K562 (cell line): Measurements from ENCODE around the gene TLR2.

Experiments used
- ASH1L ChIP-seq: fragments of 450-650 bp; IDR thresholded peaks from 2 replicates; pipeline ENCODE4 v1.6.1; 2018; ENCODE audit warnings: borderline replicate concordance, mild to moderate bottlenecking, low read depth; ENCODE audit not compliant: partially characterized antibody
- CREM ChIP-seq: IDR thresholded peaks from 2 replicates; pipeline ENCODE4 v1.6.1; 2014; ENCODE audit warnings: antibody characterized with exemption, low read depth
- ETV6 ChIP-seq, 3 experiments: fragments of 150-350 bp in 1 of 3; sonication (generic) in 1 of 3; formaldehyde crosslinking in 1 of 3; IDR thresholded peaks; 2 replicates each; pipeline versions ENCODE4 v1.6.1 to v1.8.0; 2014 to 2022; ENCODE audit warnings: borderline replicate concordance in 2 of 3, low read depth in 2 of 3, antibody characterized with exemption in 1 of 3, low read length in 1 of 3, mild to moderate bottlenecking in 1 of 3, missing genetic modification reagents in 1 of 3
- HIVEP1 ChIP-seq: fragments of 250-450 bp; sonication (Bioruptor Pico); IDR thresholded peaks from 2 replicates; pipeline ENCODE4 v1.4.0; 2020; ENCODE audit warnings: mild to moderate bottlenecking
- PCBP1 ChIP-seq: fragments of 200-400 bp; formaldehyde crosslinking; IDR thresholded peaks from 2 replicates; pipeline ENCODE4 v1.6.1; 2018; ENCODE audit warnings: mild to moderate bottlenecking, low read depth, low read length; ENCODE audit not compliant: poor library complexity, severe bottlenecking
- POLR2A ChIP-seq: fragments of 450-650 bp; conservative IDR thresholded peaks from 2 replicates; pipeline ENCODE4 v1.6.1; 2016
- RUNX1 ChIP-seq: sonication (generic); IDR thresholded peaks from 2 replicates; pipeline ENCODE4 v1.6.1; 2016; ENCODE audit warnings: antibody characterized with exemption, low read depth
- TF ChIP-seq, protein P1 (sequence below), 3 experiments: IDR thresholded peaks in 2 of 3; conservative IDR thresholded peaks in 1 of 3; 2 replicates each; pipeline ENCODE4 v1.5.1; 2011 to 2012; ENCODE audit warnings: low read length in 3 of 3, mild to moderate bottlenecking in 3 of 3, control low read depth in 2 of 3, improper control_type of control experiment in 1 of 3, inconsistent platforms in 1 of 3, low read depth in 1 of 3, mixed read lengths in 1 of 3, moderate library complexity in 1 of 3; ENCODE audit not compliant: insufficient read depth in 2 of 3
- TF ChIP-seq, protein P2 (sequence below): sonication (generic); formaldehyde crosslinking; IDR thresholded peaks from 2 replicates; pipeline ENCODE4 v1.8.1; 2023; ENCODE audit warnings: missing genetic modification reagents, mild to moderate bottlenecking, borderline replicate concordance
- TF ChIP-seq, protein P3 (sequence below), 3 experiments: fragments of 200-800 bp in 1 of 3; fragments of 250-450 bp in 1 of 3; fragments of 450-650 bp in 1 of 3; sonication (Bioruptor Pico) in 1 of 3; sonication (Bioruptor generic) in 1 of 3; formaldehyde crosslinking in 1 of 3; IDR thresholded peaks; 2 replicates each; pipeline versions ENCODE4 v1.6.1 to v1.8.0; 2016 to 2022; ENCODE audit warnings: mild to moderate bottlenecking in 2 of 3, missing genetic modification characterization in 2 of 3, missing compliant biosample characterization in 1 of 3, moderate library complexity in 1 of 3

DNA sequence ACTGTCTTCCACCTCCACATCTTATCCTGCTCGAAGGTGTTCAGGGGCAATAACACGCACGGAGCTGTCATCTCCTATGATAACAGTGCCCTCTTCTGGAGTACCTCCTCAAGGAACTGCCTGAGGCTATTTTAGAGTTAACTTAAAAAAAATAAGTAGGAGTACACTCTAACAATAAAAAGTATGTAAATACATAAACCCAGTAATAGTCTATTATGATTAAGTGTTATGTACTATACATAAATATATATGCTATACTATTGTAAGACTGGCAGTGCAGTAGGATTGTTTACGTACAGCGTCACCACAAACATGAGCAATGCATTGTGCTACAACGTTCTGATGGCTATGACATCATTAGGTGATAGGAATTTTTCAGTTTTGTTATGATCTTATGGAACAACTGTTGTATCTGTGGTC is 34.5 kb upstream of the TLR2 start:
- no peak for TF ChIP-seq POLR2A
- TF ChIP-seq ASH1L, result no peak
- no peak for TF ChIP-seq RUNX1
- no peak for TF ChIP-seq CREM
- TF ChIP-seq, protein P1, sequence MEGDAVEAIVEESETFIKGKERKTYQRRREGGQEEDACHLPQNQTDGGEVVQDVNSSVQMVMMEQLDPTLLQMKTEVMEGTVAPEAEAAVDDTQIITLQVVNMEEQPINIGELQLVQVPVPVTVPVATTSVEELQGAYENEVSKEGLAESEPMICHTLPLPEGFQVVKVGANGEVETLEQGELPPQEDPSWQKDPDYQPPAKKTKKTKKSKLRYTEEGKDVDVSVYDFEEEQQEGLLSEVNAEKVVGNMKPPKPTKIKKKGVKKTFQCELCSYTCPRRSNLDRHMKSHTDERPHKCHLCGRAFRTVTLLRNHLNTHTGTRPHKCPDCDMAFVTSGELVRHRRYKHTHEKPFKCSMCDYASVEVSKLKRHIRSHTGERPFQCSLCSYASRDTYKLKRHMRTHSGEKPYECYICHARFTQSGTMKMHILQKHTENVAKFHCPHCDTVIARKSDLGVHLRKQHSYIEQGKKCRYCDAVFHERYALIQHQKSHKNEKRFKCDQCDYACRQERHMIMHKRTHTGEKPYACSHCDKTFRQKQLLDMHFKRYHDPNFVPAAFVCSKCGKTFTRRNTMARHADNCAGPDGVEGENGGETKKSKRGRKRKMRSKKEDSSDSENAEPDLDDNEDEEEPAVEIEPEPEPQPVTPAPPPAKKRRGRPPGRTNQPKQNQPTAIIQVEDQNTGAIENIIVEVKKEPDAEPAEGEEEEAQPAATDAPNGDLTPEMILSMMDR (IDR thresholded peaks at IDR 0.05 in 2 of 3, conservative IDR thresholded peaks at IDR 0.05 in 1 of 3; ENCODE audit: insufficient read depth in 2 of 3, low read depth in 1 of 3, low read length in 3 of 3), result peak; percentile 57 to 68 (median 57)
- TF ChIP-seq, protein P2, sequence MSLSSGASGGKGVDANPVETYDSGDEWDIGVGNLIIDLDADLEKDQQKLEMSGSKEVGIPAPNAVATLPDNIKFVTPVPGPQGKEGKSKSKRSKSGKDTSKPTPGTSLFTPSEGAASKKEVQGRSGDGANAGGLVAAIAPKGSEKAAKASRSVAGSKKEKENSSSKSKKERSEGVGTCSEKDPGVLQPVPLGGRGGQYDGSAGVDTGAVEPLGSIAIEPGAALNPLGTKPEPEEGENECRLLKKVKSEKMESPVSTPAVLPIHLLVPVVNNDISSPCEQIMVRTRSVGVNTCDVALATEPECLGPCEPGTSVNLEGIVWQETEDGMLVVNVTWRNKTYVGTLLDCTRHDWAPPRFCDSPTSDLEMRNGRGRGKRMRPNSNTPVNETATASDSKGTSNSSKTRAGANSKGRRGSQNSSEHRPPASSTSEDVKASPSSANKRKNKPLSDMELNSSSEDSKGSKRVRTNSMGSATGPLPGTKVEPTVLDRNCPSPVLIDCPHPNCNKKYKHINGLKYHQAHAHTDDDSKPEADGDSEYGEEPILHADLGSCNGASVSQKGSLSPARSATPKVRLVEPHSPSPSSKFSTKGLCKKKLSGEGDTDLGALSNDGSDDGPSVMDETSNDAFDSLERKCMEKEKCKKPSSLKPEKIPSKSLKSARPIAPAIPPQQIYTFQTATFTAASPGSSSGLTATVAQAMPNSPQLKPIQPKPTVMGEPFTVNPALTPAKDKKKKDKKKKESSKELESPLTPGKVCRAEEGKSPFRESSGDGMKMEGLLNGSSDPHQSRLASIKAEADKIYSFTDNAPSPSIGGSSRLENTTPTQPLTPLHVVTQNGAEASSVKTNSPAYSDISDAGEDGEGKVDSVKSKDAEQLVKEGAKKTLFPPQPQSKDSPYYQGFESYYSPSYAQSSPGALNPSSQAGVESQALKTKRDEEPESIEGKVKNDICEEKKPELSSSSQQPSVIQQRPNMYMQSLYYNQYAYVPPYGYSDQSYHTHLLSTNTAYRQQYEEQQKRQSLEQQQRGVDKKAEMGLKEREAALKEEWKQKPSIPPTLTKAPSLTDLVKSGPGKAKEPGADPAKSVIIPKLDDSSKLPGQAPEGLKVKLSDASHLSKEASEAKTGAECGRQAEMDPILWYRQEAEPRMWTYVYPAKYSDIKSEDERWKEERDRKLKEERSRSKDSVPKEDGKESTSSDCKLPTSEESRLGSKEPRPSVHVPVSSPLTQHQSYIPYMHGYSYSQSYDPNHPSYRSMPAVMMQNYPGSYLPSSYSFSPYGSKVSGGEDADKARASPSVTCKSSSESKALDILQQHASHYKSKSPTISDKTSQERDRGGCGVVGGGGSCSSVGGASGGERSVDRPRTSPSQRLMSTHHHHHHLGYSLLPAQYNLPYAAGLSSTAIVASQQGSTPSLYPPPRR (CRISPR knock-in tag), result no peak
- no peak for TF ChIP-seq PCBP1
- TF ChIP-seq, protein P3, sequence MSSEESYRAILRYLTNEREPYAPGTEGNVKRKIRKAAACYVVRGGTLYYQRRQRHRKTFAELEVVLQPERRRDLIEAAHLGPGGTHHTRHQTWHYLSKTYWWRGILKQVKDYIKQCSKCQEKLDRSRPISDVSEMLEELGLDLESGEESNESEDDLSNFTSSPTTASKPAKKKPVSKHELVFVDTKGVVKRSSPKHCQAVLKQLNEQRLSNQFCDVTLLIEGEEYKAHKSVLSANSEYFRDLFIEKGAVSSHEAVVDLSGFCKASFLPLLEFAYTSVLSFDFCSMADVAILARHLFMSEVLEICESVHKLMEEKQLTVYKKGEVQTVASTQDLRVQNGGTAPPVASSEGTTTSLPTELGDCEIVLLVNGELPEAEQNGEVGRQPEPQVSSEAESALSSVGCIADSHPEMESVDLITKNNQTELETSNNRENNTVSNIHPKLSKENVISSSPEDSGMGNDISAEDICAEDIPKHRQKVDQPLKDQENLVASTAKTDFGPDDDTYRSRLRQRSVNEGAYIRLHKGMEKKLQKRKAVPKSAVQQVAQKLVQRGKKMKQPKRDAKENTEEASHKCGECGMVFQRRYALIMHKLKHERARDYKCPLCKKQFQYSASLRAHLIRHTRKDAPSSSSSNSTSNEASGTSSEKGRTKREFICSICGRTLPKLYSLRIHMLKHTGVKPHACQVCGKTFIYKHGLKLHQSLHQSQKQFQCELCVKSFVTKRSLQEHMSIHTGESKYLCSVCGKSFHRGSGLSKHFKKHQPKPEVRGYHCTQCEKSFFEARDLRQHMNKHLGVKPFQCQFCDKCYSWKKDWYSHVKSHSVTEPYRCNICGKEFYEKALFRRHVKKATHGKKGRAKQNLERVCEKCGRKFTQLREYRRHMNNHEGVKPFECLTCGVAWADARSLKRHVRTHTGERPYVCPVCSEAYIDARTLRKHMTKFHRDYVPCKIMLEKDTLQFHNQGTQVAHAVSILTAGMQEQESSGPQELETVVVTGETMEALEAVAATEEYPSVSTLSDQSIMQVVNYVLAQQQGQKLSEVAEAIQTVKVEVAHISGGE (CRISPR knock-in tag; IDR thresholded peaks at IDR 0.05), result no peak
- no peak for TF ChIP-seq ETV6 (IDR thresholded peaks at IDR 0.05; ENCODE audit: borderline replicate concordance in 1 of 2, low read depth in 2 of 2, low read length in 1 of 2)
- TF ChIP-seq ETV6 (CRISPR knock-in tag; IDR thresholded peaks at IDR 0.05; ENCODE audit: borderline replicate concordance), result no peak
- TF ChIP-seq HIVEP1 (CRISPR knock-in tag), result no peak
